GM18858 (cell line): ENCODE data around the gene MCU.

ENCODE experiments used
- ATAC-seq: cut with Tn5 transposase; IDR thresholded peaks from one replicate; pipeline ENCODE4 v1.9.1; 2021; ENCODE audit not compliant: unreplicated experiment

Gene MCU

GRCh38 chr10:72932259-72933015 lies 240.5 kb downstream of the MCU start:
- ATAC-seq: no peak

GRCh38 chr10:72935361-72935760 lies 243.4 kb downstream of the MCU start:
- no peak for ATAC-seq
